ENCODE measurements around the gene ZFAND6. TPM values are rescaled to one million over a fixed set of nuclear protein-coding genes. Genes with fewer than 3 reads are reported as not detected.
A peak's percentile ranks its signal among the peaks of the same experiment; 100 is the strongest.
"Not testable (repeated sequence)": the region's sequence is repeated elsewhere in the genome, so short reads cannot be mapped to it uniquely, and the experiment has no call there.

The ZFAND6 gene
- polyA plus RNA-seq, 3 donors, result 110 to 115 (median 112) TPM

GRCh38 chr15:80034629-80035028 lies 24.8 kb upstream of the ZFAND6 start:
- no peak for DNase-seq

- DNase-seq, result no peak
Measured at GRCh38 chr15:80036071-80036470, 23.4 kb upstream of the ZFAND6 start.

- no peak for DNase-seq
Measured at GRCh38 chr15:80041494-80042253, 17.8 kb upstream of the ZFAND6 start.

- no peak for DNase-seq
Measured at GRCh38 chr15:80042568-80042967, 16.9 kb upstream of the ZFAND6 start.

GRCh38 chr15:80045219-80045618 lies 14.3 kb upstream of the ZFAND6 start:
- not testable (repeated sequence) for DNase-seq

GRCh38 chr15:80049046-80049445 lies 10.4 kb upstream of the ZFAND6 start:
- no peak for DNase-seq

- DNase-seq, result no peak
Measured at GRCh38 chr15:80052597-80053304, 6.7 kb upstream of the ZFAND6 start.

GRCh38 chr15:80055933-80056332 lies 3.5 kb upstream of the ZFAND6 start:
- DNase-seq, result no peak

- DNase-seq, result no peak
Measured at GRCh38 chr15:80058044-80058443, 1.4 kb upstream of the ZFAND6 start.

- peak; percentile 53 for DNase-seq
Measured at GRCh38 chr15:80059786-80060355, 395 bp downstream of the ZFAND6 start.

GRCh38 chr15:80060356-80061006 lies 1.0 kb downstream of the ZFAND6 start:
- DNase-seq, result peak; percentile 57

GRCh38 chr15:80061582-80061981 lies 2.1 kb downstream of the ZFAND6 start:
- no peak for DNase-seq

GRCh38 chr15:80066912-80067311 lies 7.4 kb downstream of the ZFAND6 start:
- no peak for DNase-seq

- no peak for DNase-seq
Measured at GRCh38 chr15:80068578-80068977, 9.1 kb downstream of the ZFAND6 start.

GRCh38 chr15:80070840-80071239 lies 11.4 kb downstream of the ZFAND6 start:
- DNase-seq, result no peak

- no peak for DNase-seq
Measured at GRCh38 chr15:80071652-80072051, 12.2 kb downstream of the ZFAND6 start.

GRCh38 chr15:80072285-80072994 lies 13.0 kb downstream of the ZFAND6 start:
- DNase-seq, result peak; percentile 91

GRCh38 chr15:80073197-80073596 lies 13.7 kb downstream of the ZFAND6 start:
- no peak for DNase-seq

GRCh38 chr15:80076321-80077318 lies 17.1 kb downstream of the ZFAND6 start:
- no peak for DNase-seq

GRCh38 chr15:80081390-80081789 lies 21.9 kb downstream of the ZFAND6 start:
- DNase-seq, result no peak

- DNase-seq, result no peak
Measured at GRCh38 chr15:80087104-80087503, 27.6 kb downstream of the ZFAND6 start.

All from renal pelvis (tissue), 4 donors.